Measurements from ENCODE around the gene TBX2.

The TBX2 gene

GRCh38 chr17:61361084-61361483 is 38.6 kb upstream of the TBX2 start:
- no peak overlapping the region for H3K9ac ChIP-seq (ENCODE audit: low read length in 2 of 2)

GRCh38 chr17:61362396-61362795 is 37.2 kb upstream of the TBX2 start:
- H3K4me3 ChIP-seq (ENCODE audit: low read length in 2 of 2) = no peak overlapping the region
- H3K27me3 ChIP-seq (ENCODE audit: control insufficient read depth in 1 of 2, insufficient read depth in 2 of 2, low read length in 2 of 2) = no peaks in the 10 kb centered on the region
- no peaks in the 10 kb centered on the region for H3K36me3 ChIP-seq (ENCODE audit: control insufficient read depth in 2 of 2, insufficient read depth in 2 of 2, low read length in 2 of 2)
- H3K9ac ChIP-seq (ENCODE audit: low read length in 2 of 2) = no peak overlapping the region
- H3K4me1 ChIP-seq (ENCODE audit: control insufficient read depth, insufficient read depth, low read length) = no peaks in the 10 kb centered on the region
- no peak overlapping the region for H3K27ac ChIP-seq (ENCODE audit: low read length)
- H3K9me3 ChIP-seq (ENCODE audit: control insufficient read depth in 2 of 2, low read length in 2 of 2) = no peaks in the 10 kb centered on the region

More at GRCh38 chr17:61361084-61361483, 38.6 kb upstream of the TBX2 start:
- no peaks in the 10 kb centered on the region for H3K4me1 ChIP-seq (ENCODE audit: control insufficient read depth, insufficient read depth, low read length)
- no peak overlapping the region for H3K27ac ChIP-seq (ENCODE audit: low read length)
- H3K27me3 ChIP-seq (ENCODE audit: control insufficient read depth in 1 of 2, insufficient read depth in 2 of 2, low read length in 2 of 2) = no peaks in the 10 kb centered on the region
- H3K36me3 ChIP-seq (ENCODE audit: control insufficient read depth in 2 of 2, insufficient read depth in 2 of 2, low read length in 2 of 2) = no peaks in the 10 kb centered on the region
- H3K4me3 ChIP-seq (ENCODE audit: low read length in 2 of 2) = no peak overlapping the region
- H3K9me3 ChIP-seq (ENCODE audit: control insufficient read depth in 2 of 2, low read length in 2 of 2) = no peaks in the 10 kb centered on the region

- Histone ChIP-seq H3K36me3 (ENCODE audit: control insufficient read depth in 2 of 2, insufficient read depth in 2 of 2, low read length in 2 of 2) (peaks cover 0 to under 1% of the 10 kb centered on the region in 2 donors), H3K4me1 (ENCODE audit: control insufficient read depth, insufficient read depth, low read length) (no peaks in the 10 kb centered on the region), H3K9me3 (ENCODE audit: control insufficient read depth in 2 of 2, low read length in 2 of 2) (no peaks in the 10 kb centered on the region), H3K27ac (ENCODE audit: low read length) (no peak overlapping the region), H3K27me3 (ENCODE audit: control insufficient read depth in 1 of 2, insufficient read depth in 2 of 2, low read length in 2 of 2) (no peaks in the 10 kb centered on the region), H3K9ac (ENCODE audit: low read length in 2 of 2) (no peak overlapping the region), H3K4me3 (ENCODE audit: low read length in 2 of 2) (no peak overlapping the region)
Measured at GRCh38 chr17:61362852-61363600, 36.6 kb upstream of the TBX2 start.

GRCh38 chr17:61363601-61364462 is 35.8 kb upstream of the TBX2 start:
- no peaks in the 10 kb centered on the region for H3K27me3 ChIP-seq (ENCODE audit: control insufficient read depth in 1 of 2, insufficient read depth in 2 of 2, low read length in 2 of 2)
- no peak overlapping the region for H3K27ac ChIP-seq (ENCODE audit: low read length)

GRCh38 chr17:61364463-61364846 is 35.2 kb upstream of the TBX2 start:
- H3K4me1 ChIP-seq (ENCODE audit: control insufficient read depth, insufficient read depth, low read length) = no peaks in the 10 kb centered on the region
- no peaks in the 10 kb centered on the region for H3K9me3 ChIP-seq (ENCODE audit: control insufficient read depth in 2 of 2, low read length in 2 of 2)
- no peak overlapping the region for H3K4me3 ChIP-seq (ENCODE audit: low read length in 2 of 2)
- no peaks in the 10 kb centered on the region for H3K27me3 ChIP-seq (ENCODE audit: control insufficient read depth in 1 of 2, insufficient read depth in 2 of 2, low read length in 2 of 2)
- no peak overlapping the region for H3K9ac ChIP-seq (ENCODE audit: low read length in 2 of 2)
- H3K27ac ChIP-seq (ENCODE audit: low read length) = no peak overlapping the region
- peaks cover 0 to 2% of the 10 kb centered on the region in 2 donors for H3K36me3 ChIP-seq (ENCODE audit: control insufficient read depth in 2 of 2, insufficient read depth in 2 of 2, low read length in 2 of 2)

More at GRCh38 chr17:61363601-61364462, 35.8 kb upstream of the TBX2 start:
- Histone ChIP-seq H3K36me3 (ENCODE audit: control insufficient read depth in 2 of 2, insufficient read depth in 2 of 2, low read length in 2 of 2) (peaks cover 0 to 2% of the 10 kb centered on the region in 2 donors), H3K4me1 (ENCODE audit: control insufficient read depth, insufficient read depth, low read length) (no peaks in the 10 kb centered on the region), H3K4me3 (ENCODE audit: low read length in 2 of 2) (no peak overlapping the region), H3K9ac (ENCODE audit: low read length in 2 of 2) (no peak overlapping the region), H3K9me3 (ENCODE audit: control insufficient read depth in 2 of 2, low read length in 2 of 2) (no peaks in the 10 kb centered on the region)

GRCh38 chr17:61366076-61366714 is 33.4 kb upstream of the TBX2 start:
- H3K4me3 ChIP-seq (ENCODE audit: low read length in 2 of 2) = no peak overlapping the region
- peaks cover 0 to 4% of the 10 kb centered on the region in 2 donors for H3K36me3 ChIP-seq (ENCODE audit: control insufficient read depth in 2 of 2, insufficient read depth in 2 of 2, low read length in 2 of 2)
- no peak overlapping the region for H3K9ac ChIP-seq (ENCODE audit: low read length in 2 of 2)
- no peak overlapping the region for H3K27ac ChIP-seq (ENCODE audit: low read length)
- no peaks in the 10 kb centered on the region for H3K4me1 ChIP-seq (ENCODE audit: control insufficient read depth, insufficient read depth, low read length)
- no peaks in the 10 kb centered on the region for H3K27me3 ChIP-seq (ENCODE audit: control insufficient read depth in 1 of 2, insufficient read depth in 2 of 2, low read length in 2 of 2)
- no peaks in the 10 kb centered on the region for H3K9me3 ChIP-seq (ENCODE audit: control insufficient read depth in 2 of 2, low read length in 2 of 2)

GRCh38 chr17:61366715-61367413 is 32.8 kb upstream of the TBX2 start:
- Histone ChIP-seq H3K27me3 (ENCODE audit: control insufficient read depth in 1 of 2, insufficient read depth in 2 of 2, low read length in 2 of 2) (no peaks in the 10 kb centered on the region), H3K36me3 (ENCODE audit: control insufficient read depth in 2 of 2, insufficient read depth in 2 of 2, low read length in 2 of 2) (peaks cover 0 to 4% of the 10 kb centered on the region in 2 donors), H3K4me3 (ENCODE audit: low read length in 2 of 2) (no peak overlapping the region), H3K4me1 (ENCODE audit: control insufficient read depth, insufficient read depth, low read length) (no peaks in the 10 kb centered on the region), H3K9ac (ENCODE audit: low read length in 2 of 2) (no peak overlapping the region), H3K9me3 (ENCODE audit: control insufficient read depth in 2 of 2, low read length in 2 of 2) (no peaks in the 10 kb centered on the region), H3K27ac (ENCODE audit: low read length) (no peak overlapping the region)

- no peaks in the 10 kb centered on the region for H3K27me3 ChIP-seq (ENCODE audit: control insufficient read depth in 1 of 2, insufficient read depth in 2 of 2, low read length in 2 of 2)
- H3K36me3 ChIP-seq (ENCODE audit: control insufficient read depth in 2 of 2, insufficient read depth in 2 of 2, low read length in 2 of 2) = peaks cover 0 to 4% of the 10 kb centered on the region in 2 donors
- no peak overlapping the region for H3K9ac ChIP-seq (ENCODE audit: low read length in 2 of 2)
- H3K27ac ChIP-seq (ENCODE audit: low read length) = no peak overlapping the region
- no peaks in the 10 kb centered on the region for H3K9me3 ChIP-seq (ENCODE audit: control insufficient read depth in 2 of 2, low read length in 2 of 2)
- no peak overlapping the region for H3K4me3 ChIP-seq (ENCODE audit: low read length in 2 of 2)
- no peaks in the 10 kb centered on the region for H3K4me1 ChIP-seq (ENCODE audit: control insufficient read depth, insufficient read depth, low read length)
Measured at GRCh38 chr17:61368049-61368831, 31.4 kb upstream of the TBX2 start.

- Histone ChIP-seq H3K4me1 (ENCODE audit: control insufficient read depth, insufficient read depth, low read length) (no peaks in the 10 kb centered on the region), H3K36me3 (ENCODE audit: control insufficient read depth in 2 of 2, insufficient read depth in 2 of 2, low read length in 2 of 2) (peaks cover 0 to 4% of the 10 kb centered on the region in 2 donors), H3K9me3 (ENCODE audit: control insufficient read depth in 2 of 2, low read length in 2 of 2) (no peaks in the 10 kb centered on the region), H3K4me3 (ENCODE audit: low read length in 2 of 2) (no peak overlapping the region), H3K27ac (ENCODE audit: low read length) (no peak overlapping the region), H3K9ac (ENCODE audit: low read length in 2 of 2) (no peak overlapping the region), H3K27me3 (ENCODE audit: control insufficient read depth in 1 of 2, insufficient read depth in 2 of 2, low read length in 2 of 2) (no peaks in the 10 kb centered on the region)
Measured at GRCh38 chr17:61368832-61369450, 30.7 kb upstream of the TBX2 start.

All from stomach smooth muscle (tissue), 2 donors.